Right lobe of liver (tissue), 6 donors: ENCODE data around the gene LAMTOR2. TPM values are rescaled to one million over a fixed set of nuclear protein-coding genes. Genes with fewer than 3 reads are reported as not detected.
A peak's percentile ranks its signal among the peaks of the same experiment; 100 is the strongest.

ENCODE experiments used
- ATAC-seq, 4 donors: fragments of 200-7000 bp; cut with Tn5 transposase; one replicate each; pipeline ENCODE4 v1.9.1; 2020; ENCODE audit warnings: mild to moderate bottlenecking in 4 of 4, moderate library complexity in 4 of 4
- DNase-seq, 3 donors: peaks; one replicate each; pipeline ENCODE4 v3.0.0-alpha.2; 2020
- H3K27ac ChIP-seq, 3 donors: fragments of 200-600 bp; one replicate each; pipeline ENCODE4 v1.8.0; 2022
- H3K27me3 ChIP-seq, 2 donors: fragments of 200-600 bp; one replicate each; pipeline ENCODE4 v1.8.0; 2022
- H3K36me3 ChIP-seq, 4 donors: fragments of 200-600 bp; sonication (generic) in 1 of 4; one replicate each; pipeline versions ENCODE4 v1.5.1 to v1.8.0; 2017 to 2022; ENCODE audit warnings: control low read depth in 1 of 4
- H3K4me1 ChIP-seq, 4 donors: fragments of 200-600 bp; sonication (generic) in 1 of 4; one replicate each; pipeline versions ENCODE4 v1.5.1 to v1.8.0; 2017 to 2022; ENCODE audit warnings: control low read depth in 1 of 4
- H3K4me3 ChIP-seq, 3 donors: fragments of 200-600 bp; one replicate each; pipeline ENCODE4 v1.8.0; 2022
- H3K9me3 ChIP-seq, 4 donors: fragments of 200-600 bp; sonication (generic) in 1 of 4; one replicate each; pipeline versions ENCODE4 v1.5.1 to v1.8.0; 2017 to 2022; ENCODE audit warnings: control low read depth in 1 of 4
- CTCF ChIP-seq, 4 donors: fragments of 200-600 bp in 3 of 4; fragments of 450-650 bp in 1 of 4; IDR thresholded peaks; one replicate each; pipeline versions ENCODE4 v1.5.1 to v1.8.0; 2016 to 2022; ENCODE audit warnings: antibody characterized with exemption in 4 of 4, mild to moderate bottlenecking in 2 of 4
- POLR2A ChIP-seq: fragments of 450-650 bp; IDR thresholded peaks from one replicate; pipeline ENCODE4 v1.6.1; 2017; ENCODE audit warnings: antibody characterized with exemption, mild to moderate bottlenecking
- WGBS: methylation state at CpG from one replicate; pipeline ENCODE4 v1.1.6; 2018; ENCODE audit warnings: low coverage, low lambda C conversion rate; ENCODE audit not compliant: insufficient coverage; ENCODE audit errors: missing lambda C conversion rate; 5-methylcytosine and 5-hydroxymethylcytosine counted together
- intact Hi-C, 2 donors: fragments of 100-400 bp; cut with DNase I; formaldehyde crosslinking; loops; one replicate each; pipeline versions ENCODE4 v1.11.2 to v1.14.1; 2022
- total RNA-seq, 6 experiments: library from RNA; depleted of rRNA in 2 of 6; stranded (reverse); fragments of >200 nt in 2 of 6; fragmentation: NEBNext Ultra II Directional in 3 of 6; extraction: Animal tissue kit (Norgen Biotek cat#: 25700) in 3 of 6; gene quantifications; one replicate each; pipeline versions ENCODE4 v1.1.0 to v1.2.4, GENCODE V29; 2016 to 2023
- donor health status: DM: no; HTN: yes; CAD: no.
- donor health status: DM: no; HTN: no; CAD: no.
- donor health status: DM: no; HTN: no; CAD: no.
- donor health status: DM: no; HTN: yes; CAD: no.
- donor health status: DM: no; HTN: yes; CAD: no.

Gene LAMTOR2
- total RNA-seq, 6 experiments from 2014 or later, result 49.4 to 71.0 (median 60.3) TPM

- no peaks in the 10 kb centered on the region for H3K27me3 ChIP-seq
- intact Hi-C loops, result no loop called here
- H3K36me3 ChIP-seq, result peaks cover 0 to 31% (median 8%) of the 10 kb centered on the region in 4 donors
- TF ChIP-seq POLR2A (no peak), CTCF (IDR thresholded peaks at IDR 0.05) (no peak)
- no peak for ATAC-seq
- peak overlapping the region; percentile 86 to 88 (median 87) for H3K4me3 ChIP-seq
- H3K27ac ChIP-seq, result no peak overlapping the region
- no peaks in the 10 kb centered on the region for H3K9me3 ChIP-seq
- peaks cover 0 to 8% (median 3%) of the 10 kb centered on the region in 4 donors for H3K4me1 ChIP-seq
- DNase-seq, result no peak
- 0% methylated on average over 4 of the region's 4 CpGs for WGBS
These were observed 33.5 kb upstream of the LAMTOR2 start for GRCh38 chr1:156021093-156021428.

GRCh38 chr1:156021954-156022353 lies 32.6 kb upstream of the LAMTOR2 start:
- TF ChIP-seq POLR2A (no peak), CTCF (IDR thresholded peaks at IDR 0.05) (no peak)
- no peak overlapping the region for H3K4me3 ChIP-seq
- intact Hi-C loops, result no loop called here
- H3K9me3 ChIP-seq, result no peaks in the 10 kb centered on the region
- ATAC-seq (no peak), DNase-seq (no peak)
- no peaks in the 10 kb centered on the region for H3K27me3 ChIP-seq
- peaks cover 0 to 8% (median 3%) of the 10 kb centered on the region in 4 donors for H3K4me1 ChIP-seq
- H3K27ac ChIP-seq, result no peak overlapping the region
- 60% methylated on average over 2 of the region's 2 CpGs for WGBS
- peaks cover 0 to 23% (median 5%) of the 10 kb centered on the region in 4 donors for H3K36me3 ChIP-seq

GRCh38 chr1:156024801-156025200 lies 29.8 kb upstream of the LAMTOR2 start:
- TF ChIP-seq POLR2A (no peak), CTCF (IDR thresholded peaks at IDR 0.05) (no peak)
- Histone ChIP-seq H3K27me3 (no peaks in the 10 kb centered on the region), H3K4me1 (peaks cover 0 to 4% (median 1%) of the 10 kb centered on the region in 4 donors), H3K27ac (no peak overlapping the region), H3K9me3 (no peaks in the 10 kb centered on the region), H3K36me3 (no peaks in the 10 kb centered on the region), H3K4me3 (no peak overlapping the region)
- DNase-seq (no peak), ATAC-seq (no peak)
- 51% methylated on average over 5 of the region's 5 CpGs for WGBS
- intact Hi-C loops, result no loop called here

- WGBS, result 18% methylated on average over 8 of the region's 9 CpGs
- H3K4me1 ChIP-seq, result no peaks in the 10 kb centered on the region
- no peaks in the 10 kb centered on the region for H3K36me3 ChIP-seq
- TF ChIP-seq CTCF (IDR thresholded peaks at IDR 0.05), result peak; percentile 37 to 44 (median 38)
- TF ChIP-seq POLR2A, result no peak
- no peaks in the 10 kb centered on the region for H3K9me3 ChIP-seq
- ATAC-seq (peak; percentile 67 to 83 (median 75)), DNase-seq (peak in 1 of 3 donors; percentile 40)
- H3K27ac ChIP-seq, result no peak overlapping the region
- intact Hi-C loops, result no loop called here
- H3K4me3 ChIP-seq, result no peak overlapping the region
- H3K27me3 ChIP-seq, result no peaks in the 10 kb centered on the region
These were observed 28.7 kb upstream of the LAMTOR2 start for GRCh38 chr1:156025876-156026275.

- 76% methylated on average over 4 of the region's 4 CpGs for WGBS
- H3K36me3 ChIP-seq, result no peaks in the 10 kb centered on the region
- DNase-seq, result no peak
- H3K27me3 ChIP-seq, result no peaks in the 10 kb centered on the region
- no peak overlapping the region for H3K4me3 ChIP-seq
- no peak overlapping the region for H3K27ac ChIP-seq
- no peaks in the 10 kb centered on the region for H3K4me1 ChIP-seq
- no peak for TF ChIP-seq POLR2A
- TF ChIP-seq CTCF (IDR thresholded peaks at IDR 0.05), result no peak
- H3K9me3 ChIP-seq, result no peaks in the 10 kb centered on the region
- intact Hi-C loops, result no loop called here
- no peak for ATAC-seq
These were observed 28.0 kb upstream of the LAMTOR2 start for GRCh38 chr1:156026588-156026987.
